Thoracic aorta endothelial cell (primary cell): ENCODE results near the gene CCNB1IP1. TPM values are rescaled to one million over a fixed set of nuclear protein-coding genes. Genes with fewer than 3 reads are reported as not detected.

ENCODE experiments used
- small RNA-seq: library from RNA; depleted of rRNA; stranded (forward); fragments of <200 nt; gene quantifications from one replicate; pipeline ENCODE3, GENCODE V24; 2012
- total RNA-seq: library from RNA; depleted of rRNA; stranded (reverse); fragments of >200 nt; gene quantifications from 2 replicates; pipeline ENCODE4 v1.2.3, GENCODE V29; 2012

Gene CCNB1IP1, protein sequence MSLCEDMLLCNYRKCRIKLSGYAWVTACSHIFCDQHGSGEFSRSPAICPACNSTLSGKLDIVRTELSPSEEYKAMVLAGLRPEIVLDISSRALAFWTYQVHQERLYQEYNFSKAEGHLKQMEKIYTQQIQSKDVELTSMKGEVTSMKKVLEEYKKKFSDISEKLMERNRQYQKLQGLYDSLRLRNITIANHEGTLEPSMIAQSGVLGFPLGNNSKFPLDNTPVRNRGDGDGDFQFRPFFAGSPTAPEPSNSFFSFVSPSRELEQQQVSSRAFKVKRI
- 35.2 and 41.4 TPM in 2 replicates for total RNA-seq

DNA sequence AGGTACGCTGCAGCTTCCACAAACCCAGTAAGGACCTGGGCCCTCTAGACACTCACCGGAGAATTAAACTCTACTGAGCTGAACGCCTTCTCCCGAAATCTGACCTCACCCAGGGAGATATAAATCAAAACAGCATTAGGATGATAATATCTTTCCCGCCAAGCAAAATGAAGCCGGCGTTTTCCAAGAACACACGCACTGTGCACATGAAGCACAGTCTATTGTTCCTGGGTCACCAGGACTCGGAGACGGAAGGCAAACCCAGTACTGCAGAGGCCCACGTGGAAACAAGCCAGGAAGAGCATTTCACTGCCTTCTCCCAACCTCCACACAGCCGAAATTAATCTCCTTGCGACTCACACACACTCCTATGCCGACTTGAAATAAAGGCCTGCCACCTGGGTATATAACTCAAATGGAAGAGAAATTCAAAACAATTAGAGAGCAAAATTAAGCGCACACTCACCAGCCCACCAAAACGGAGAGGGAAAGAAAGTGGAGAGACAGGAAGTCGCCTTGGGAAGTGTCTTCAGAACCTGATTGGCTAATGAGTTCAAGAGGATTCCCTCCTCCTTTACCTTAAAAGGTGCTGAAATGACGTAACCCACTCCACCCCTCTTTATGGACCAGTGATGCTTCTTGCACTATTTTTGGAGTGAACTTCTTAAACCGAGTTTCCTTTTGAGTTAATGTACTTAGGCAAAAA is at the start of gene CCNB1IP1:
Gene CCNB1IP1 (minus strand): TSS at position 492 of the 706 bp plus-strand sequence. CDS start 16,756 bp downstream, outside the sequence.

GRCh38 chr14:20343092-20343861 is 10.2 kb upstream of the CCNB1IP1 start, which contains the start of gene PARP2:
PARP2 (plus strand) TSS chr14:20343635; CDS start chr14:20343642, 7 bp downstream.

GRCh38 chr14:20305265-20306078 is 27.6 kb downstream of the CCNB1IP1 start, which contains the start of gene TTC5:
TTC5 (minus strand) TSS chr14:20305951; CDS start chr14:20305937, 14 bp downstream.

Small RNA genes within 50 kb of the gene (small RNA-seq; reads per million reads assigned to genes)
- gene SNORA79B (3.7 reads per million, percentile 71 among the genes with 10 or more reads in this experiment), gene SNORD126 (192 reads per million, percentile 99 among the genes with 10 or more reads in this experiment)

Other genes with a start within 250 kb of the CCNB1IP1 start
- not detected in 2 replicates for gene OR4K17, start 222.5 kb downstream of the CCNB1IP1 start, total RNA-seq
- gene OR4N5, start 194.5 kb downstream of the CCNB1IP1 start, total RNA-seq, result not detected in 2 replicates
- not detected in 2 replicates for gene OR11G2, start 142.4 kb downstream of the CCNB1IP1 start, total RNA-seq
- gene OR11H6, start 109.6 kb downstream of the CCNB1IP1 start, total RNA-seq, result not detected in 2 replicates
- gene OR11H7, start 104.3 kb downstream of the CCNB1IP1 start, total RNA-seq, result not detected in 2 replicates
- gene OR11H4, start 94.0 kb downstream of the CCNB1IP1 start, total RNA-seq, result not detected in 2 replicates
- 17.7 and 28.3 TPM in 2 replicates for gene TTC5, start 27.3 kb downstream of the CCNB1IP1 start, total RNA-seq
- gene PARP2, start 10.4 kb upstream of the CCNB1IP1 start, total RNA-seq, result 21.3 and 22.3 TPM in 2 replicates
- gene TEP1, start 80.2 kb upstream of the CCNB1IP1 start, total RNA-seq, result 26.5 and 34.8 TPM in 2 replicates
- gene KLHL33, start 102.9 kb upstream of the CCNB1IP1 start, total RNA-seq, result not detected in 2 replicates
- gene OSGEP, start 121.5 kb upstream of the CCNB1IP1 start, total RNA-seq, result 39.1 and 46.2 TPM in 2 replicates
- 83.8 and 85.9 TPM in 2 replicates for gene APEX1, start 121.9 kb upstream of the CCNB1IP1 start, total RNA-seq
- gene PIP4P1, start 128.2 kb upstream of the CCNB1IP1 start, total RNA-seq, result 17.2 and 18.4 TPM in 2 replicates
- 298 and 424 TPM in 2 replicates for gene PNP, start 136.1 kb upstream of the CCNB1IP1 start, total RNA-seq
- not detected in 2 replicates for gene RNASE10, start 172.3 kb upstream of the CCNB1IP1 start, total RNA-seq
- gene RNASE9, start 227.8 kb upstream of the CCNB1IP1 start, total RNA-seq, result not detected in 2 replicates